GM18867 (cell line): ENCODE data around the gene MYBPC1.
"Not testable (repeated sequence)": the region's sequence is repeated elsewhere in the genome, so short reads cannot be mapped to it uniquely, and the experiment has no call there.

ENCODE experiments used
- ATAC-seq: cut with Tn5 transposase; IDR thresholded peaks from one replicate; pipeline ENCODE4 v1.9.1; 2021; ENCODE audit warnings: mild to moderate bottlenecking, moderate library complexity; ENCODE audit not compliant: unreplicated experiment

MYBPC1 gene, protein sequence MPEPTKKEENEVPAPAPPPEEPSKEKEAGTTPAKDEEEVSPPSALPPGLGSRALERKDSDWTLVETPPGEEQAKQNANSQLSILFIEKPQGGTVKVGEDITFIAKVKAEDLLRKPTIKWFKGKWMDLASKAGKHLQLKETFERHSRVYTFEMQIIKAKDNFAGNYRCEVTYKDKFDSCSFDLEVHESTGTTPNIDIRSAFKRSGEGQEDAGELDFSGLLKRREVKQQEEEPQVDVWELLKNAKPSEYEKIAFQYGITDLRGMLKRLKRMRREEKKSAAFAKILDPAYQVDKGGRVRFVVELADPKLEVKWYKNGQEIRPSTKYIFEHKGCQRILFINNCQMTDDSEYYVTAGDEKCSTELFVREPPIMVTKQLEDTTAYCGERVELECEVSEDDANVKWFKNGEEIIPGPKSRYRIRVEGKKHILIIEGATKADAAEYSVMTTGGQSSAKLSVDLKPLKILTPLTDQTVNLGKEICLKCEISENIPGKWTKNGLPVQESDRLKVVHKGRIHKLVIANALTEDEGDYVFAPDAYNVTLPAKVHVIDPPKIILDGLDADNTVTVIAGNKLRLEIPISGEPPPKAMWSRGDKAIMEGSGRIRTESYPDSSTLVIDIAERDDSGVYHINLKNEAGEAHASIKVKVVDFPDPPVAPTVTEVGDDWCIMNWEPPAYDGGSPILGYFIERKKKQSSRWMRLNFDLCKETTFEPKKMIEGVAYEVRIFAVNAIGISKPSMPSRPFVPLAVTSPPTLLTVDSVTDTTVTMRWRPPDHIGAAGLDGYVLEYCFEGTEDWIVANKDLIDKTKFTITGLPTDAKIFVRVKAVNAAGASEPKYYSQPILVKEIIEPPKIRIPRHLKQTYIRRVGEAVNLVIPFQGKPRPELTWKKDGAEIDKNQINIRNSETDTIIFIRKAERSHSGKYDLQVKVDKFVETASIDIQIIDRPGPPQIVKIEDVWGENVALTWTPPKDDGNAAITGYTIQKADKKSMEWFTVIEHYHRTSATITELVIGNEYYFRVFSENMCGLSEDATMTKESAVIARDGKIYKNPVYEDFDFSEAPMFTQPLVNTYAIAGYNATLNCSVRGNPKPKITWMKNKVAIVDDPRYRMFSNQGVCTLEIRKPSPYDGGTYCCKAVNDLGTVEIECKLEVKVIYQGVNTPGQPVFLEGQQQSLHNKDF

DNA sequence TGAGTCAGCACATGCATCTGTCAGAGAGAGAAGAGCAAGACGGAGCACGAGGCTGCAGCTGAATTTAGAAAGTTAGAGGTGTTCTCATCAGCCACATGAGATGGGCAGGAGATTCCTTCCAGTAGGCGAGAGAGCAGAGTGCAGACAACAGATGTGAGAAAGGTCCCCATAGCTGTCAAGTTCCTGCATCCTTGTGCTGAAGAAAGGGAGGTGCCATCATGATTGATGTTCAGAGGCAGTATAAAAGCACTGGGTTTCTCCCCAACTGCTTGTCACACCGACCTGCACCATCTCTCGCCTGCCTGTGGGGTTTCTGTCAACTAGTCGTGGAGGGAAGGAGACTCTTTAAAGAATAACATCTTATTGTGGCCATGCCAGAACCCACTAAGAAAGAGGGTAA, at the start of gene MYBPC1:
Gene MYBPC1, plus strand, starts transcription at position 272 of the 400 bp plus-strand sequence. Its CDS starts 100 bp downstream, at position 372.
- ATAC-seq = no peak

DNA sequence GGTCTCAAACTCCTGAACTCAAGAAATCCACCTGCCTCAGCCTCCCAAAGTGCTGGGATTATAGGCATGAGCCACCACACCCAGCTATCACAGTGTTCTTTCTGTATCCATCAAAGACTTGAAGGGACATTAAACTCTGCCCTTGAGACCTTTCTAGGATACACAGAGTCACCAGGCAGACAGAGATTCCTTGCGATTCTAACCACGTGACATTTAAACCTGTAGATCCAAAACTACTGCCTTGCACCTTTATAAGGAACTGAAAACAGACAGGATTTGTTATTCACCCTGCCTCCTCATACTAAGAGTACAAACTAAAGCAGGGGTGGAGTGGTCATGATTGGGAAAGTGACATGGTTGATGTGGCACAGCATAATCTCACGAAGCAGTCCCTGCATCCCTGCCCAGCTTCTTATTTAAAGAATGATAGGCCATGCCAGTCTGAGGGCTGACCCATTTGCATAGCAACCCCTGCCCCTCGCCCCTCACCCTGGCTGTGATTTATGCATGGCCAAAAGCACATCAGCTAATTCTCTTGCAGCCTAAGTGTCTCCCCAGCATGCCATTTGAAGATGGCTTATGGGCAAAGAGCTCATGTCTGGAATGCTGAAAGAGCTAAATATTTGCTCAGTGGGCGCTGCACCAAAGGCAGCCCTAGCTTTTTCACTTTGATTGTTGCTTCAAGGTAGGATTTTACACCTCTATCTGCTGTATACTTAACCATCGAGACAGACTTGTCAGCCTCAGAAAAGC, 43.2 kb upstream of the MYBPC1 start:
- ATAC-seq = no peak

GRCh38 chr12:101552277-101552676, 42.5 kb upstream of the MYBPC1 start:
- no peak for ATAC-seq

GRCh38 chr12:101557094-101557493, 37.7 kb upstream of the MYBPC1 start:
- ATAC-seq = no peak

GRCh38 chr12:101558726-101559125, 36.0 kb upstream of the MYBPC1 start:
- ATAC-seq = not testable (repeated sequence)

- ATAC-seq = no peak
These were observed 31.6 kb upstream of the MYBPC1 start for GRCh38 chr12:101563212-101563611.

- no peak for ATAC-seq
These were observed 29.9 kb upstream of the MYBPC1 start for GRCh38 chr12:101564912-101565311.

GRCh38 chr12:101566318-101566717, 28.5 kb upstream of the MYBPC1 start:
- ATAC-seq = no peak

GRCh38 chr12:101567918-101568317, 26.9 kb upstream of the MYBPC1 start:
- ATAC-seq = no peak

- no peak for ATAC-seq
These were observed 24.7 kb upstream of the MYBPC1 start for GRCh38 chr12:101570047-101570446.

DNA sequence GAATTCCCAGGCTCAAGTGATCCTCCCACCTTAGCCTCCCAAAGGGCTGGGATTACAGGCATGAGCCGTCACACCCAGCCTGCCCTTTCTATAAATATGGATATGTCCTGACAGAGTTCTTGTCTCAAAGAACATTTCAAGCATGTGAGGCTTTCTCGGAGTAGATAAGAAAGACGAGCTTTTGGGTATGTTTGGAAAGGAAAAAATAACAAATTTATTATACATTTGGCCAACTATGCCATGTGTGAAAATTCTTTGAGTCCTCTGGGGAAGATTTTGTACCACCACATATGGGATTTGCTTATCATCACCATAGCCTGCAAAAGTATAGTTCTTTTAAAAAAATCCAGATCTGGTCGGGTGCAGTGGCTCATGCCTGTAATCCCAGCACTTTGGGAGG, 23.7 kb upstream of the MYBPC1 start:
- ATAC-seq = no peak

- no peak for ATAC-seq
These were observed 21.0 kb upstream of the MYBPC1 start for GRCh38 chr12:101573743-101574142.

- no peak for ATAC-seq
These were observed 16.4 kb upstream of the MYBPC1 start for GRCh38 chr12:101578417-101578816.

DNA sequence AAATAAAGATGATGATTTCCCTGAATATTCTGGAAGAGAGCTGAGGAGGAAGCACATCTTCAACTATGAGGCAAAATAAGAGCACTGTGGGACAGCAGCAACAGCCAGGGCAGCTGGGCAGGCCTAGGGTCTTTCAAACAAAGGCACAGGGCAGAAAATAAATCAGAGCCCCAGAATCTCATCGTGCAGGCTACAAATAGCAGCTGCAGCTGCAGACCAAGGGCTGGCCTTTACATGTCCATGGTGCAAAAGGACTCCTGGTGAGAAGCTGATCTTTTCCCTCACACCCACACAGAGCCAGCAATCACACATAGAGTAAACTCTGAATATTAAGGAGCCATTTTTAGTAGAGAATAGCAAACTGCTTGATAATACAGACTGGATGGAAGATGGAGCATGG, 13.6 kb upstream of the MYBPC1 start:
- ATAC-seq = no peak

- no peak for ATAC-seq
These were observed 11.8 kb upstream of the MYBPC1 start for GRCh38 chr12:101582937-101583336.

DNA sequence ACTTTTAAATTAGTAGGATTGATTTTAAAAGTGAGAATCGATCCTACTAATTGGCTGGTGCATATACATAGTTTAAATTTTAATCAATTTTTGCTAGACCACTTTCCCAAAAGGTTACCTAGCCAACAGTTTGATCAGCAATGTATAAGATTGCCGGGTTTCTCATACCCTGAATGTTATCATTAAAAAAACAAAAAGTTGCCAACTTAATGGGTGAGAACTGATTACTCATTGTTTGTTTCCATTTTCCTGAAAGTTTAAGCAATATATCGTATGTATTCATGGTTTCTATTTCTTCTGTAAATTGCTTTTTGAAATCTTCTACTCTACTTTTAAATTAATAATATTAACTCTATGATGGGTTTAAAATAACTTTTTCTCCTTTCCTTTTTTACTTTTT, 4.4 kb upstream of the MYBPC1 start:
- ATAC-seq = no peak

- no peak for ATAC-seq
These were observed 3.0 kb upstream of the MYBPC1 start for GRCh38 chr12:101591781-101592180.

GRCh38 chr12:101592448-101592847, 2.3 kb upstream of the MYBPC1 start:
- ATAC-seq = no peak

- ATAC-seq = no peak
These were observed 1.9 kb upstream of the MYBPC1 start for GRCh38 chr12:101592921-101593320.

- no peak for ATAC-seq
These were observed 1.4 kb downstream of the MYBPC1 start for GRCh38 chr12:101596172-101596571.

DNA sequence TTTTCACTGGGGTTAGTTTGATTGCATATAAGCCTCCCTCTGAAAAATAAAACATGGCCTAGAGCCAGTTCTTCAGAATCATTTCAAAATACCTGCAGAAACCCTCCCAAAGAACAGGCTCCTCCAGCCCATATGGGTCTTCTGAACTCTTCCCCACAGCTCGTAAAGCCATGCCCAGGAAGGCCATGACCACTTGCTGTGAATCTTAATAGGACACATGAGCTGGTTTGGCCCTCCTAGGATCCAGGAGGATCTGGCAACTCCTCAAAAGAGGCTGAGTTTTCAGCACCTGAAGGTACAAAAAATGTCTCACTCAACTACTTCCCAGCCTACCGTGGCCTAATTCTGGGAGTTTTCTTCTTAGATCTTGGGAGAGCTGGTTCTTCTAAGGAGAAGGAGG, 2.4 kb downstream of the MYBPC1 start:
- no peak for ATAC-seq
